NCI-H2196 (cell line): Measurements from ENCODE around the gene CAMKMT.
"Not testable (repeated sequence)": the region's sequence is repeated elsewhere in the genome, so short reads cannot be mapped to it uniquely, and the experiment has no call there.

Experiments used
- DNase-seq: peaks from one replicate; lab custom pipeline; 2025; ENCODE audit not compliant: unreplicated experiment; lab: John Stamatoyannopoulos, UW

CAMKMT gene

DNA sequence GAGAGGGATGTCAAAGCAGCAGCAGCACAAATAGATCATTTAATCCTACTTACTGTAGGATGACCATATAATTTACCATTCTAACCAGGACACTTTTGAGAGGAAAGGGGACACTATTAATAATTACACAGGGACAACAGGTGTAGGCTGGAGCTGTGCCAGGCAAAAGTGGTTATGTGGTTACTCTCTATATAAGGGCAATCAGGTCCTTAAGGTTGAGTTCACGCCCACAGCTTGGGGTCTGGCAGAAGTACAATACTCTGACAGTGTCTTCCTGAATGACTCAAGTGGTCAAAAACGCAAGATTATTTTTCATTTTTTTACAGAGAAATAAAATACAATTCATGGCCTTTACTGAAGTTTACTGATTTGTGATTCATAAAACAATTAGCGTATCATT lies 3.2 kb upstream of the CAMKMT start:
- peak; percentile 80 for DNase-seq

DNA sequence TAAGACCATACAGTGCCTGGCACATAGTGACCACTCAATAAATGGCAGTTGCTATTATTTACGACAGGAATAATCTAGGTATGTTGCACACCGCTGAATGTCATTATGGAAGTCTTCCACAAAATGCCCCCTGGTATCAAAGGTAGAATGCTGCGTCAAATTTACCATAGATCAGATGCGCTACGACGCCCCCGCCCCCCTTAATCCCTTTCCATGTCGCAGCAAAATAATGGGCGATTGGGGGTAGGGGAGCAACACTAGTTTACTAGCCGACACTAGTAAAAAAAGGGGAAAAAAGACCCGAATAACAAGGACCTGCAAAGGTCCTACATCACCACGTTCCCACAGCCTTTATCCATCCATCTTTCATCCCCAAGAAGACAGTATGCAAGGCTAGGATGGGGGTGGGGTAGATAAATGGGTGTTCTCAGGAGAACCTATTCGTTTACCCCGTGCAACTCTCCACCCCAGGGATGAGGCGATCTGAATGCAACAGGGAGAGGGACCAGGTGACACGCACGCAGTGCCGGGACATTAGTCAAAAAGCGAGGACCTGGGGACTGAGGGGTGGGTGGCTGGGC lies 908 bp upstream of the CAMKMT start:
- peak; percentile 16 for DNase-seq

GRCh38 chr2:44362207-44363015 lies 664 bp downstream of the CAMKMT start:
- DNase-seq, result no peak

- DNase-seq, result no peak
Measured at GRCh38 chr2:44364604-44365003, 2.9 kb downstream of the CAMKMT start.

GRCh38 chr2:44367591-44367990 lies 5.8 kb downstream of the CAMKMT start:
- DNase-seq, result no peak

GRCh38 chr2:44369392-44369791 lies 7.6 kb downstream of the CAMKMT start:
- DNase-seq, result no peak

DNA sequence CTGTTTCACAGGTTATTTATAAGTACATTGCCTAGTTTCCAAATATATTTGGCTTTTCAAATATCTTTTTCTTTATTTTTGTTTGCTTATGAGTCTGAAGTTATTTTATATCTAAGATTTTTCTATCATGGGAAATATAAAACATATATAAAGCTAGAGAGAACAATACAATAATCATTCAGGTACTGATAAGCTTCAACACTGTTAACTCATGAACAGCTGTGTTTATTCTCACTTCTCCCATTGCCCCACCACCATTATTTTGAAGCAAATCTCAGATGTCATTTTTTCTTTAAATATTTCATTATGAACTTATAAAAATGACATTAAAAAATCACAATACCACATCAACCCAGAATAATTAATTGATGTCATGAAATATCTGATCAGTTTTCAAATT lies 9.7 kb downstream of the CAMKMT start:
- DNase-seq, result no peak

DNA sequence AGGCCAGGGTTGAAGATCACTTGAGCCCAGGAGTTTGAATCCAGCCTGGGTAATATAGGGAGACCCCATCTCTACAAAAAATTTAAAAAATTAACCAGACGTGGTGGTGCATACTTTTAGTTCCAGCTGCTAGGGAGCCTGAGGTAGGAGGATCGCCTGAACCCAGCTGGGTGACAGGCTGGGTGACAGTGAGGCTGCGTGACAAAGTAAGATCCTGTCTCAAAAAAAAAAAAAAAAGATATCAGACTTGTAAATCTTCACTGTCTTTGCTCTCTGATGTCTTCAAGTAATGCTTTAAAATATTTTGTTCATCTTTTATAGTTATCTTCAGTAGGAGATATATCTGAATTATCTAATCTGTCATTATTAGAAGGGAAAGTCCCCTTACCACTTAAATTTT lies 10.5 kb downstream of the CAMKMT start:
- DNase-seq, result no peak

DNA sequence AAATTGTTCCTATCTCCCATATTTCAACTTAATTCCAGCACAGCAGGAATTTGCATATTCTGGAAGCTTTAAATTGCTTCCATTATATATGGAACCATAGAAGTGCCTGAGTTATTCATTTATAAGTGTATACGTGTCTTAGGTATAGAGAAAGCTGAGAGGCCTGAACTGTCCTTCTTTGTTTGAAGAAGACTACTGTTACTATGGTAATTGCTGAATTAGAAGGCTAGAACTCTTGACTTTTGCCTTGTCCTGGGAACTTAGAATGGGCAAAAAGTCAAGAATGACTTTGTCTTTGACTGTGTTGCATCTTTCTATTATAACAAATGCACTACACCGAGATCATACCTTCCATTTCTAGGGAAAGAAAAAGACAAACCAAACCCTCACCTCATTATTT lies 15.7 kb downstream of the CAMKMT start:
- no peak for DNase-seq

- not testable (repeated sequence) for DNase-seq
Measured at GRCh38 chr2:44385226-44385625, 23.5 kb downstream of the CAMKMT start.

GRCh38 chr2:44388877-44389276 lies 27.1 kb downstream of the CAMKMT start:
- DNase-seq, result no peak

GRCh38 chr2:44389895-44390294 lies 28.1 kb downstream of the CAMKMT start:
- no peak for DNase-seq

DNA sequence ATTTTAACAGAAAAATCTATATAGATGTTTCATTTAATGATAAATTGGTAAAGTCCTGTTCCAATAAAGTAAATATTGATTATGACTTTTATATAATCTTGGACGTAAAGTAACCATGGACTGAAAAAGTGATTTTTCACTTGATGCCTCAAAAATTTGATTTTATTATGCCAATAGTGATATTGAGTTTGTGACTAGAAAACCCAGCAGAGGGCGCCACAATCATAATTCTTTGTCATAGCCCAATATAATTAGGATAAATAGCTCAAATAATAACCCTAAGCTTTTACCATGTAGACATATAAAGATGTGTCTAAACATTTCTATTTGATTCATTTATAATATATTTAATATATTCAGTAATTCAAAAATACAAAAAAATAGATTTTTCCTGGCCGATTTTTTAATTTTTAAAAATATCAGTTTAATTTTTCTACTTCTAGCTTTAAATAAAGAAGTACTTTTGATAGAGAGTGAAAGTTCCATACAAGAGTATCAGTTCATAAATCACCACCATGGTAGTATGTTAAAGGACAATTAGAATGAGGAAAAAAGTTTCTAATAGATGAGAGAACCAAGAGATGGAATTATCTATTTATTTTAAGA lies 30.7 kb downstream of the CAMKMT start:
- DNase-seq, result peak; percentile 70

DNA sequence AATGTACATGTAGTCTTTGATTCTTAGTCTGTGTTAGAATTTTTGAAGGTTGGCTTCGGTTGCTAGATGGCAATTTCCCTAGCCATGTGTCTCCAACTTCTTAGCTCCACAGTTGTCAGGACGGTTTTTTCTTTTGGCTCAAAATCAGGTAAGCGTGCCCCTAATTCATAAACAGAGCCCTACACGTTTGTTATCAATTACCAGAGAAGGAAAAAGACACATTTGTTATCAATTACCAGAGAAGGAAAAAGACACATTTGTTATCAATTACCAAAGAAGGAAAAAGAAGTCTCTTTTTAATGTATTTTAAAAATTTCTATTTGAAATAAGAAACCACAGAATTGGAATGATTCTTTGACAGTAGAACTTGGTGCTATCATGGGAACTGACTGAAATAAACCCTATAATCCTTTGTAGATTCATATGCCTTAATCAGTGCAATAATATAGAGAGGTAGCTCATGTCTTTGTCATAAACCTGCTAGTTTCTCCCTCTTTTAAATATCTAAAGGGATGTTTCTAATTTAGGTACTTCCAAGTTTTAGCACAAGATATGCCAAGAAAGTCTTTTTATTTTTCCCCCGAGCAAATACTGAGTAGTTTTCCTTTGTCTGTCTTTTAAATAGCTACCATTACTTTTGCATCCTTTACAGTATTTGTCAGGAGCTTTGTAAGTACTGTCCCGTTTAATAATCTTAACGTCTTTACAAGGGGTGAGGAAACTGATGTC lies 35.9 kb downstream of the CAMKMT start:
- no peak for DNase-seq

GRCh38 chr2:44398243-44398897 lies 36.6 kb downstream of the CAMKMT start:
- no peak for DNase-seq

DNA sequence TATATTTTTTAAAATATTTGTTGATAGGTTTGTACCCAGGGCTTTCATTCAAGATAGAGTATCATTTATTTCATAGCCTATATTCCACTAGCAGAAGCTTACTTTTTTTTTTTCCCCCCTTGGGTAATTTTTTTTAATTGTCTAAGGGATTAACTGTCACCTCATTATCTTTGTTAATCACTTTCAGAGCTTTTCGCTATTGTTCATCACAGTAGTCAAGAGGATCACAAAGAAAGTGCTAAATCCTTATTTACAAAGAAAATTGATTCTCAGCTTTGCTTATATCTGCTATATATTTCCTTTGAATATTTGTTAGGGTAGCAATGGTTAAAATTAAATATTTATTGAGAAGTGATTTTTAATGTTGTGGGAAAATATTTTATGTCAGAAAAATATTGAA lies 59.0 kb downstream of the CAMKMT start:
- no peak for DNase-seq

DNA sequence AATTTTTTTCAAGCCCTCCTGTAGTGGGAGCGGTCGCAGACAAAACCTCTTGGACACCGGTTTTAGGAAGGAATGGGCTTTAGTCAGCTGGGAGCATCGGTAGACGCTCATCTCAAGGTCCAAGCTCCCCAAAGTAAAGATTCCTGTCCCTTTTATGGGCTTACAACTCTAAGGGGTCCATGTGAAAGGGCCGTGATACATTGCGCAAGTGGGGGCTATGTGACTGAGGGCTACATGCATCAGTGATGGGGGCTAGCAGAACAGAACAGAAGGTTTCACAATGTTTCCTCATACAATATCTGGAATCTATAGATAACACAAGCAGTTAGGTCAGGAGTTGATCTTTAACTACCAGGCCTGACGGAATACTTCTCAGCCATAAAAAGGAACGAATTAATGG lies 62.5 kb downstream of the CAMKMT start:
- DNase-seq, result no peak

- no peak for DNase-seq
Measured at GRCh38 chr2:44429034-44429433, 67.3 kb downstream of the CAMKMT start.

- DNase-seq, result no peak
Measured at GRCh38 chr2:44430342-44430741, 68.6 kb downstream of the CAMKMT start.

DNA sequence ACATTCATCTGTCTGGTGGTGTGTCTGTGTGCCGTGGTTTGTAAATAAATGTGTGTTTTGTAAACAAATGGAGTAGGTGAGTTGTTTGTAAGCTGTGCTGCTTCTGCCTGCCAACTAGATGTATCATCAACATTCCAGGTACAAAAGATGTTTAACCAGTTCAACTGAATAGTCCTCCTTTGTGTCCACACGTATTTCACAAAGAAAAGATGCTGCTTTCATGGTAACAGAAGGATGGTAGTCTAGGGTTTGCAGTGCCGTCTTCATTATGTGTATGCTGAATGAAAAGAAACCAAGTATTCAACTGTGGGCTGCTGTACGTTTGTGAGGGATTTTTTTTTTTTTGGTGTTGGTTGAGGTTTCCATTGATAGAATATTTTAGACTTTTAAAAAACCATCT lies 72.1 kb downstream of the CAMKMT start:
- peak; percentile 25 for DNase-seq

DNA sequence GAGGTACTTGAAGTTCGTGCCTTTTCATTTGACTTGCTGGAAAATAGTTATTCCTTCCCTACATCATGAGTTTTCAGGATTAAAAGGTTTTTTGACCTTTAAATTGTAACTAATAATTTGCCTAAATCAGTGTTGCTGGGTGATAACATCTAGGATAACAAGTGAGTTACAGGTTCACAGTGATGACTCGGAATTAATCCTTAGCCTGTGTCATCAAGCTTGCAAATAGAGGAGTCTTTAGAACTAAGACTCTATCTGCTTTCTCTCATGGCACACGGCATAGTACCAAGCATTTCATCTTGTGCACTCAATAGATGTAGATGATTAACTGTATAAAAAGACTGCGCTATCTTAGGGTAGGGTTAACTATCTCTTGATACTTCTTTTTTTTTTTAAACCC lies 79.5 kb downstream of the CAMKMT start:
- no peak for DNase-seq
